Panc1 (cell line): ENCODE measurements around the gene COL10A1. TPM values are rescaled to one million over a fixed set of nuclear protein-coding genes. Genes with fewer than 3 reads are reported as not detected.

Source experiments
- ATAC-seq: fragments of 200-7000 bp; cut with Tn5 transposase; 2 replicates; pipeline ENCODE4 v1.9.1; 2020; ENCODE audit warnings: mild to moderate bottlenecking, moderate library complexity
- BruUV-seq: library from RNA; stranded (reverse); fragments of 400-500 nt; replicated peaks from 2 replicates; lab custom pipeline; 2021; lab: Mats Ljungman, UMichigan
- CTCF ChIA-PET: fragments of 300-600 bp; sonication (Branson Sonifier 250); formaldehyde crosslinking; loops from one replicate; lab custom pipeline; 2022; ENCODE audit warnings: antibody characterized with exemption; lab: Charles Lee
- POLR2A ChIA-PET: fragments of 300-600 bp; sonication (Branson Sonifier 250); formaldehyde crosslinking; loops from one replicate; lab custom pipeline; 2022; ENCODE audit warnings: antibody characterized with exemption; lab: Charles Lee
- DNase-seq: peaks from one replicate; pipeline ENCODE4 v3.0.0-alpha.2; 2010; ENCODE audit warnings: low read depth, low spot score
- H3K27ac ChIP-seq: 2 replicates; pipeline ENCODE4 v1.5.1; 2011; ENCODE audit warnings: mild to moderate bottlenecking, low read length, inconsistent platforms
- H3K27me3 ChIP-seq: fragments of 200-500 bp; sonication (Bioruptor generic); 2 replicates; pipeline ENCODE4 v1.6.0; 2014; ENCODE audit warnings: low read length, inconsistent platforms; ENCODE audit not compliant: control insufficient read depth, insufficient read depth
- H3K36me3 ChIP-seq: fragments of 200-500 bp; sonication (Bioruptor generic); 2 replicates; pipeline ENCODE4 v1.5.1; 2014; ENCODE audit warnings: inconsistent platforms, mild to moderate bottlenecking, low read length, moderate library complexity; ENCODE audit not compliant: control insufficient read depth, insufficient read depth
- H3K4me1 ChIP-seq: 2 replicates; pipeline ENCODE4 v1.5.1; 2011; ENCODE audit warnings: inconsistent platforms, mild to moderate bottlenecking, low read length, moderate library complexity; ENCODE audit not compliant: control insufficient read depth, insufficient read depth
- H3K4me3 ChIP-seq, 2 experiments: 2 replicates each; pipeline ENCODE4 v1.5.1; 2011 to 2012; ENCODE audit warnings: low read depth in 2 of 2, low read length in 2 of 2, mild to moderate bottlenecking in 2 of 2, inconsistent platforms in 1 of 2, moderate library complexity in 1 of 2
- H3K9me3 ChIP-seq: fragments of 200-500 bp; sonication (Bioruptor generic); 2 replicates; pipeline ENCODE4 v1.5.1; 2014; ENCODE audit warnings: low read depth, mild to moderate bottlenecking, inconsistent platforms, low read length, moderate library complexity; ENCODE audit not compliant: control insufficient read depth, insufficient read depth
- CTCF ChIP-seq: fragments of 450-650 bp; IDR thresholded peaks from 2 replicates; pipeline ENCODE4 v1.5.1; 2017; ENCODE audit warnings: mild to moderate bottlenecking
- POLR2AphosphoS5 ChIP-seq: IDR thresholded peaks from 2 replicates; pipeline ENCODE4 v1.6.1; 2012; ENCODE audit warnings: mild to moderate bottlenecking, low read depth, low read length, moderate library complexity
- REST ChIP-seq, 2 experiments: IDR thresholded peaks; 2 replicates each; pipeline ENCODE4 v1.6.1; 2011 to 2012; ENCODE audit warnings: low read depth in 2 of 2, control low read depth in 1 of 2, low read length in 1 of 2, mild to moderate bottlenecking in 1 of 2, moderate library complexity in 1 of 2; ENCODE audit not compliant: insufficient read depth in 1 of 2
- SIN3A ChIP-seq: IDR thresholded peaks from 2 replicates; pipeline ENCODE4 v1.6.1; 2012; ENCODE audit warnings: low read depth, mild to moderate bottlenecking, low read length, moderate library complexity, borderline replicate concordance; ENCODE audit not compliant: insufficient read depth
- TCF7L2 ChIP-seq: IDR thresholded peaks from 2 replicates; pipeline ENCODE4 v1.6.1; 2011; ENCODE audit warnings: mild to moderate bottlenecking, low read depth, low read length, inconsistent platforms
- in situ Hi-C: cut with HindIII; loops from 2 replicates; pipeline ENCODE4 v1.10.0; 2016; ENCODE audit warnings: low sequenced_read_pairs, low pct_unique_long_range_greater_than_20kb
- intact Hi-C: fragments of 100-400 bp; cut with micrococcal nuclease; formaldehyde crosslinking; loops from one replicate; pipeline ENCODE4 v1.10.0; 2022; ENCODE audit not compliant: unreplicated experiment
- total RNA-seq: library from RNA; stranded (reverse); gene quantifications from one replicate; pipeline ENCODE4 v1.2.1, GENCODE V29; 2021; ENCODE audit not compliant: unreplicated experiment

The COL10A1 gene
- total RNA-seq, 1 experiment from 2014 or later = not detected

GRCh38 chr6:116136373-116136772 lies 10.4 kb upstream of the COL10A1 start:
- Histone ChIP-seq H3K27me3 (no peaks in the 10 kb centered on the region), H3K4me3 (no peak overlapping the region), H3K36me3 (no peaks in the 10 kb centered on the region; the same call in 1 of the 2 replicates), H3K4me1 (no peaks in the 10 kb centered on the region), H3K9me3 (no peaks in the 10 kb centered on the region), H3K27ac (no peak overlapping the region)
- no peak for ATAC-seq
- in situ Hi-C loops = no loop called here
- intact Hi-C loops = no loop called here
- no TSS peak for BruUV-seq
- CTCF ChIA-PET = interaction anchor here (0.6 kb wide), 1 partner anchor 8 kb away, joined by 4 read pairs; no protein-coding TSS in a partner anchor
- POLR2A ChIA-PET = no interaction called here
- TF ChIP-seq CTCF (no peak), SIN3A (no peak), POLR2AphosphoS5 (no peak), TCF7L2 (no peak), REST (IDR thresholded peaks at IDR 0.05; ENCODE audit: insufficient read depth in 1 of 2, low read depth in 2 of 2, low read length in 1 of 2) (no peak)
- DNase-seq = no peak

GRCh38 chr6:116133453-116133852 lies 7.5 kb upstream of the COL10A1 start:
- POLR2A ChIA-PET = no interaction called here
- TF ChIP-seq TCF7L2 = no peak
- TF ChIP-seq REST (IDR thresholded peaks at IDR 0.05; ENCODE audit: insufficient read depth in 1 of 2, low read depth in 2 of 2, low read length in 1 of 2) = no peak
- no peak for TF ChIP-seq SIN3A
- TF ChIP-seq POLR2AphosphoS5 = no peak
- TF ChIP-seq CTCF = no peak
- H3K27ac ChIP-seq = no peak overlapping the region
- H3K36me3 ChIP-seq = no peaks in the 10 kb centered on the region; the same call in 1 of the 2 replicates
- H3K4me1 ChIP-seq = no peaks in the 10 kb centered on the region
- in situ Hi-C loops (no loop called here), intact Hi-C loops (no loop called here)
- DNase-seq (no peak), ATAC-seq (no peak)
- H3K27me3 ChIP-seq = no peaks in the 10 kb centered on the region
- CTCF ChIA-PET = no interaction called here
- no TSS peak for BruUV-seq
- no peaks in the 10 kb centered on the region for H3K9me3 ChIP-seq
- H3K4me3 ChIP-seq = no peak overlapping the region
